ENCODE results near the gene AHI1. TPM values are rescaled to one million over a fixed set of nuclear protein-coding genes. Genes with fewer than 3 reads are reported as not detected.
A peak's percentile ranks its signal among the peaks of the same experiment; 100 is the strongest.
"Not testable (repeated sequence)": the region's sequence is repeated elsewhere in the genome, so short reads cannot be mapped to it uniquely, and the experiment has no call there.

Gene AHI1
- total RNA-seq, 8 experiments from 2014 or later = 22.1 to 345 (median 54.1) TPM

DNA sequence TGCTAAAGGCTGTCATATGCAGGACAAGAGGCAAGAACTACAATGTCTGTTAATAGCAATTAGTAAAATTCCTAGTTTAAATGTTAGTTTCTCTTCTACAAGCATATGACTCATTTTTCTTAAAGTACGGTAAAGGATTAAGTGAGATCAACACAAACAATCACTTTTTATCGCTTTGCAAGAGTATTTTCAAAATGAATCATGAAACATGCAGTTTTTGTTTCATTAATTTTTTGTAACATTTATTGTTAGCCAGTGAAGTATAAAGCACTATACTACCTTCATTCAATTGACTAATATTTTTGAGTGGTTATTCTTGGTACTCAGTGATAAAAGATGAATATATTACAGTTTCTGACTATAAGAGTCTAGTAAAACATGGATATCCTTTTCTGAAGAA, 138.6 kb downstream of the AHI1 start:
- Histone ChIP-seq H3K4me3 (no peak overlapping the region), H3K27ac (no peak overlapping the region), H3K4me1 (replicated peaks in 1 of 2) (no peaks in the 10 kb centered on the region)
- in situ Hi-C loops (cut with MboI; ENCODE audit: low pct_unique_long_range_greater_than_20kb in 2 of 9, low sequenced_read_pairs in 9 of 9, unreplicated experiment in 9 of 9) = no loop called here
- no peak for ATAC-seq (replicated peaks in 6 of 8)
- WGBS, 10 experiments = 13 to 100% (median 95%) methylated on average over 1 to 2 of the region's 2 CpGs

DNA sequence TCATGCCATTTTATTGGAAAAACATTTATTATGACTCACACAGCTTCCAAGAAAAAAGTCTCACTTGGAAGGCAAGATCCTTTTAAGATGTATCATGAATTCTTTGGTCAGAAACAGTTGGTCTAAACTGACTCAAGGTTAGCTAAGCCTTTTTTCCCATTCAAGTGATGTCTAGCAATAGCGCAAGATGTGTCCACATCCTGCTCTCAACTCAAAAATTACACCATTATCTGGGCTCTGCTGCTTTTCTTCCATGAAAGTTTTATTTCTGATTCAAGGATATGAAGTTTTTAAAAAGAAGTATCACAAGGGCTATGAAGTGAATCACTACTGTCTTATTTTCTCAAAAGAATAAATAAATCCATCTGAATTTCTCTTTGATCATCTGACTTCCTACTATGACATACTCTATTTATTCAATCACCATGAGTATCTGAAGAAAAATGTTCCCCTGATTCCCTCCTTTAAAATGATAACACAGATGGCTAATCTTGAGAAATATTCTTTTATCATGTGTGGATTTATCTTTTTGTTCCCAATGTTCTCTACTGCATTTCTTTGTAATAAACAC, 139.2 kb downstream of the AHI1 start:
- H3K27ac ChIP-seq = no peak overlapping the region
- in situ Hi-C loops (cut with MboI; ENCODE audit: low pct_unique_long_range_greater_than_20kb in 2 of 9, low sequenced_read_pairs in 9 of 9, unreplicated experiment in 9 of 9) = no loop called here
- H3K4me1 ChIP-seq (replicated peaks in 1 of 2) = no peaks in the 10 kb centered on the region
- ATAC-seq (replicated peaks in 6 of 8) = peak in 2 of 8 experiments; percentile 18 to 39
- 29 to 100% (median 100%) methylated on average over 1 of the region's 1 CpG; no CpG with 5 or more reads in 1 of the 10 experiments for WGBS, 10 experiments
- no peak overlapping the region for H3K4me3 ChIP-seq

DNA sequence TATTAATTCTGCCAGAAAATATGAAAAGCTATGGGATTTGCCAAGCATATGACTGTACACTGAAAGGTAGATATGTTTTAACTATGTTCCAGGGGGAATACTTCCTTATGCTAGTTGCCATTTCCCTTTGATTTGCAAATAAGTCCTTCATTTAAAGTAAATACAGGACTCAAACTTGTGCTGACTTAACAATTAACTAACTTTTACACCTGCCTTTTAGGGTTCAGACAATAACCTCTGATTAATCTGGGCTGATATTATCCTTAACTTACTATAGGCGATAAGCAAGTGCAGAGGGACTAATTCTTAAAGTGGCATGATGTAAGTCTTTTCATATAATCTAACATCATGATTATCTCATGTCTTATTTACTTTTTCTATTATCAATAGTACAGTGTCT, 143.1 kb downstream of the AHI1 start:
- H3K4me3 ChIP-seq = no peak overlapping the region
- no peak overlapping the region for H3K27ac ChIP-seq
- no peak for ATAC-seq (replicated peaks in 6 of 8)
- H3K4me1 ChIP-seq (replicated peaks in 1 of 2) = no peaks in the 10 kb centered on the region
- in situ Hi-C loops (cut with MboI; ENCODE audit: low pct_unique_long_range_greater_than_20kb in 2 of 9, low sequenced_read_pairs in 9 of 9, unreplicated experiment in 9 of 9) = no loop called here
- WGBS, 10 experiments = 83 to 100% (median 100%) methylated on average over 1 of the region's 1 CpG; no CpG with 5 or more reads in 5 of the 10 experiments

DNA sequence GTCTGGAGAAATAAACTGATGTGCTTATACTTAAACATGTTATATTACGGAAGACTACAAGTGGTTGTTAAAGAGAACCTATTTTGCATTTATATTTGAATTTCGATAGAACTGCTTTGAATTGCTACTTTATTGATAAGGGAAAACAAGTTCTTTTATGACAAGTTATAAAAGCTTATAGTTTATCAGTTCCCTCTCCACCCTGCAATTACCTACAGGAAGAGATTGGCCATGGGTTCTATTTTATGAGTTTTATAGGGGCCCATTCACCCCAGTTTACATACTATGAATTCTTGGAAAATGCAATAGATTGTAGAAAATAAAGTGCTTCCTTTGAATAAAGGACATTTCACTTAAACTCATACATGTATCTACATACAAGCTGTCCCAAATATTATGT, 144.4 kb downstream of the AHI1 start:
- H3K4me1 ChIP-seq (replicated peaks in 1 of 2) = no peaks in the 10 kb centered on the region
- WGBS, 10 experiments = 81 to 100% (median 95%) methylated on average over 1 to 2 of the region's 2 CpGs; no CpG with 5 or more reads in 1 of the 10 experiments
- H3K4me3 ChIP-seq = no peak overlapping the region
- no peak for ATAC-seq (replicated peaks in 6 of 8)
- H3K27ac ChIP-seq = no peak overlapping the region
- in situ Hi-C loops (cut with MboI; ENCODE audit: low pct_unique_long_range_greater_than_20kb in 2 of 9, low sequenced_read_pairs in 9 of 9, unreplicated experiment in 9 of 9) = no loop called here

DNA sequence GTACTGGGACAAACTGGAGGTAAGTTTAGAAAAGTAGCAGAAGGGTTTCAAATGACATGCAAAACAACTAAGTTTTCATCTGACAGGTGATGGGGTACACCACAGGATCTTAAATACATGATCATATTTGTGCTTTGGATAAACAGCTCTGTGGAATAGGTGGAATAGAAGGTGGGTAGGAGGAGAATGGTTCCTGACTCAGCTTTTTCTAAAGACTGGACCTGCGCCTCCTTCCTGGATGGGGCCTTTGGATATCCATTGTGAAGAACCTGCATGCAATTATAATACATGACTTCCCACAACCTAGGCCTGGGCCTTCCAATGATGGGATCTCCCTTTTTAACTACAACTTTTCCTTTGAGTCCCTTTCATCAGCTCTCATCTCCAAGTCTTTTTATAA, 145.9 kb downstream of the AHI1 start:
- WGBS, 10 experiments = 83 to 100% (median 100%) methylated on average over 1 of the region's 1 CpG; no CpG with 5 or more reads in 2 of the 10 experiments
- no peak for ATAC-seq (replicated peaks in 6 of 8)
- Histone ChIP-seq H3K27ac (no peak overlapping the region), H3K4me1 (replicated peaks in 1 of 2) (no peaks in the 10 kb centered on the region), H3K4me3 (no peak overlapping the region)
- in situ Hi-C loops (cut with MboI; ENCODE audit: low pct_unique_long_range_greater_than_20kb in 2 of 9, low sequenced_read_pairs in 9 of 9, unreplicated experiment in 9 of 9) = no loop called here

DNA sequence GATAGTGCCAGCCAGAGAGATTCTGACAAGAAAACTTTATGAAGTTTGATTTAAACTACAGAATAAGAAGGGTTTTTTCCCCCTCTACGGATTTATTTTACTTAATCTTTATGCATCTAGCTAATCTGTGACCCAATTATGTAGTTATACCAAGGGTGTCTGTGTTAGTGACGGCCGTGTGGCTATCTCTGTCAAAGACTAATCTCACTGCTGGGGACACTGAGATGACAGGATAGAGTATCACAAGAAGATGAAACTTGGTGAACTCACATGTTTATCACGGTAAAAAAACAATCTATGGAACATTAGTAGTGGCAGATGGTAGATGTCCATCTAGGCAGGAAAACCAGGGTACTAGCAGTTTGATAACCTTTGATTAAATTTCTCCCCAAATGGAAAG, 149.7 kb downstream of the AHI1 start:
- in situ Hi-C loops (cut with MboI; ENCODE audit: low pct_unique_long_range_greater_than_20kb in 2 of 9, low sequenced_read_pairs in 9 of 9, unreplicated experiment in 9 of 9) = no loop called here
- Histone ChIP-seq H3K27ac (no peak overlapping the region), H3K4me1 (replicated peaks in 1 of 2) (no peaks in the 10 kb centered on the region), H3K4me3 (no peak overlapping the region)
- no peak for ATAC-seq (replicated peaks in 6 of 8)
- WGBS, 10 experiments = 86 to 100% (median 98%) methylated on average over 1 to 4 of the region's 4 CpGs

DNA sequence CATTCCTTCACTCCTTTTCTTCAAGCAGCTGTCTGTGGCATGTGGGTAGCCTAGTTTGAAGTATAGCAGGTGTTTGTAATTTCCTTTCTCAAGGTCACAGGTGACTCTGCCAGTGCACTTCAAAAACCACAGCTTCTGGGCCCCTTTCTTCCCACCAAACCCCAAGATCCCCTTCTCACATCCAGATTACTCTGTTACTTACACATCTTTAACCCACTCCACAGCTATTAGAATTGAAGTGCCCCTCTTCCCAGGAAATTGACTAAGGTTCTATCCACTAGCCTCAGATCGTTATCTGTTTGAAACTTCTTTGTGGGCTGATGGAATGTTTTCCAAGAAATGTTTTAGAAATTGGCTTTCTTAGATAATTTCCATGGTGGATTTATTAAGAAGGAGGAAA, 150.8 kb downstream of the AHI1 start:
- 17 to 100% (median 100%) methylated on average over 1 of the region's 1 CpG; no CpG with 5 or more reads in 4 of the 10 experiments for WGBS, 10 experiments
- in situ Hi-C loops (cut with MboI; ENCODE audit: low pct_unique_long_range_greater_than_20kb in 2 of 9, low sequenced_read_pairs in 9 of 9, unreplicated experiment in 9 of 9) = no loop called here
- Histone ChIP-seq H3K4me1 (replicated peaks in 1 of 2) (no peaks in the 10 kb centered on the region), H3K4me3 (no peak overlapping the region), H3K27ac (no peak overlapping the region)
- no peak for ATAC-seq (replicated peaks in 6 of 8)

DNA sequence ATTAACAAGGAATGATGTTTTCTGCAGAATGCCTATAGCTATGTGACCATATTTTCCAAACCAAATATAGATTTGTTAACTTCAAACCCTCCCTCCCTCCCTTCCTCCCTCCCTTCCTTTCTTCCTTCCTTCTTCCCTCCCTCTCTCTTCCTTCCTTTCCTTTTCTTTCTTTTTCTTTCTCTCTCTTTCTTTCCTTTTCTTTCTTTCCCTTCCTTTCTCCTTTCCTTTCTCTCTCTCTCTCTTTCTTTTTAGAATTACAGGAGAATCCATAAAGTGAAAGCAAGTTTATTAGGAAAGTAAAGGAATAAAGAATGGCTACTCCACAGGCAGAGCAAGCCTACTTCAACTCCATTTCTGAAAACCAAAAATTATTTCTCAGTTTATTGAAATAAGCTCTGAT, 153.0 kb downstream of the AHI1 start:
- ATAC-seq (replicated peaks in 6 of 8) = no peak
- no peaks in the 10 kb centered on the region for H3K4me1 ChIP-seq (replicated peaks in 1 of 2)
- in situ Hi-C loops (cut with MboI; ENCODE audit: low pct_unique_long_range_greater_than_20kb in 2 of 9, low sequenced_read_pairs in 9 of 9, unreplicated experiment in 9 of 9) = no loop called here

DNA sequence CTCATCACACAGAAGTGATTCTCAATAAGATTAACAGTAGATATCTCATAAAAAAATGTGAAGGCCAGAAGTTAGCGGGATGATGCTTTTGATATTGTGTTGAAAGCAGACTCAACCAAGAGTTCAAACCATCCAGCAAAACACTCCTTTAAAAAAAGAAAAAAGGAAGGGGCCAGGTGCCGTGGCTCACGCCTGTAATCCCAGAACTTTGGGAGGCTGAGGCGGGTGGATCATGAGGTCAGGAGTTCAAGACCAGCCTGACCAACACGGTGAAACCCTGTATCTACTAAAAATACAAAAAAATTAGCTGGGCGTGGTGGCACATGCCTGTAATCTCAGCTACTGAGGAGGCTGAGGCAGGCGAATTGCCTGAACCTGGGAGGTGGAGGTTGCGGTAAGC, 157.6 kb downstream of the AHI1 start:
- H3K4me1 ChIP-seq (replicated peaks in 1 of 2); ATAC-seq (replicated peaks in 6 of 8); H3K27ac ChIP-seq; in situ Hi-C loops (cut with MboI; ENCODE audit: low pct_unique_long_range_greater_than_20kb in 2 of 9, low sequenced_read_pairs in 9 of 9, unreplicated experiment in 9 of 9); H3K4me3 ChIP-seq: not testable (repeated sequence)
- 87 to 100% (median 99%) methylated on average over 1 to 8 of the region's 8 CpGs for WGBS, 10 experiments

More for the DNA sequence above, 153.0 kb downstream of the AHI1 start:
- H3K27ac ChIP-seq = no peak overlapping the region
- no peak overlapping the region for H3K4me3 ChIP-seq

DNA sequence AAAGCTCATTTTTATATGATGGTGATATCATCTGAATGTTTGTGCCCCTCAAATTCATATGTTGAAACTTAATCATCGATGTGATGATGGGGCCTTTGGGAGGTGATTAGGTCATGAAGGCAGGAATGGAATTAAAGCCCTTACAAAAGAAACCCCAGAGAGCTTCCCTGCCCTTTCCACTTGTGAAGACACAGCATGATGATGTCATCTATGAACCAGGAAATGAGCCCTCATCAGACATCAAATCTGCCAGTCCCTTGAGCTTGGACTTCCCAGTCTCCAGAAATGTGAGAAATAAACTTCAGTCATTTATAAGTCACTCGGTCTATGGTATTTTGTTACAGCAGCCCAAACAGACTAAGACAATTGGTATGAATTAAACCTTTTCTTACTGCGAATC, 163.4 kb downstream of the AHI1 start:
- Histone ChIP-seq H3K27ac (no peak overlapping the region), H3K4me3 (no peak overlapping the region), H3K4me1 (replicated peaks in 1 of 2) (no peaks in the 10 kb centered on the region)
- in situ Hi-C loops (cut with MboI; ENCODE audit: low pct_unique_long_range_greater_than_20kb in 2 of 9, low sequenced_read_pairs in 9 of 9, unreplicated experiment in 9 of 9) = no loop called here
- peak in 3 of 8 experiments; percentile 29 to 41 (median 40) for ATAC-seq (replicated peaks in 6 of 8)
- WGBS, 10 experiments = 54 to 100% (median 83%) methylated on average over 1 to 3 of the region's 3 CpGs; no CpG with 5 or more reads in 1 of the 10 experiments

DNA sequence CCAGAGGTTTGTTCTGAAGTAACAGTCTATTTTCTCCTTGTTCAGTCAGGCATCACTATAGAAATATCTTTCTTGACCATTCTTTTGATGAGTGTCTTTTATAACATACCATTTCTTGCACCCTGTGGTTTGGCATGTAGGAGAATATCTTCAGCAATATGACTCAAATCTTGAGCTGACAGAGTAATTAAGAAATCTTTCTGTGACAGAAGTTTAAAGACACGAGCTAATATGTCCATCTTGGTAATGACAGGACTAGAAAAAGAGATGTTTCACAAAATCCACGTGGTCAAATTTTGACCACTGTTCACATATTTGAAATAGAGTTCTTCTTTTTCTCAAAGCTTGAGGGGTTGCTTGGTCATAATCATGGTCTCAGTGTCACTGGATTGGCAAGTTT, 166.5 kb downstream of the AHI1 start:
- H3K4me1 ChIP-seq (replicated peaks in 1 of 2) = no peaks in the 10 kb centered on the region
- in situ Hi-C loops (cut with MboI; ENCODE audit: low pct_unique_long_range_greater_than_20kb in 2 of 9, low sequenced_read_pairs in 9 of 9, unreplicated experiment in 9 of 9) = no loop called here
- H3K4me3 ChIP-seq = no peak overlapping the region
- no peak overlapping the region for H3K27ac ChIP-seq
- ATAC-seq (replicated peaks in 6 of 8) = no peak
- WGBS, 10 experiments = 75 to 100% (median 100%) methylated on average over 1 to 2 of the region's 2 CpGs

DNA sequence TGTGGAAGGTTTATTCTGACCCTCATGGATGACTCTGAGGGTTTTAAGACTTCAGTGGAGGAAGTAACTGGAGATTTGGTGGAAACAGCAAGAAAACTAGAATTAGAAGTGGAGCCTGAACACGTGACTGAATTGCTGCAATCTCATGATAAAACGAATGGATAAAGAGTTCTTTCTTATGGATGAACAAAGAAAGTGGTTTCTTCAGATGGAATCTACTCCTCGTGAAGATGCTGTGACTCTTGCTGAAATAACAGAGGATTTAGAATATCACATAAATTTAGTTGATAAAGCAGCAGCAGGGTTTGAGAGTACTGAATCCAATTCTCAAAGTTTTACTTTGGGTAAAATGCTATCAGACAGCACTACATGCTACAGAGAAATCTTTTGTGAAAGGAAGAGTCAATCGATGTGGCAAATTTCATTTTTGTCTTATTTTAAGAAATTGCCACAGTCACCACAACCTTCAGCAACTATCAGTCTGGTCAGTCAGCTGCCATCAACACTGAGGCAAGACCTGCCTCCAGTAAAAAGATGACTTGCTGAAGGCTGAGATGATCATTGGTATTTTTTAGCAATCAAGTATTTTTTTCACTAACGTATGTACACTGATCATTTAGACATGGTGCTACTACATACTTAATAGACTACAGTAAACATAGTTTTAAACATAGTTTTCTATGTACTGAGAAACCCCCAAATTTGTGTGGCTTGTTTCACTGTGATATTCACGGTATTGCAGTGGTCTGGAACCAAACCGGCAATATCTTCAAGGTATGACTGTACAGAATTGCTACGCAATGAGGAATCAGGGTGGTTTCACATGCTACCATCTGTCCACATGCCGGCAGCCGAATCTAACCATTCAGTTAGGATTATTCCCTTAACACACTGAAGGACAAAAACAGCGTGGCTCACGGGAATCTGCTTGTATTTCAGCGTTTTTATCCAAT, 167.4 kb downstream of the AHI1 start:
- WGBS, 10 experiments = 76 to 100% (median 96%) methylated on average over 1 to 12 of the region's 13 CpGs
- no peak for ATAC-seq (replicated peaks in 6 of 8)

DNA sequence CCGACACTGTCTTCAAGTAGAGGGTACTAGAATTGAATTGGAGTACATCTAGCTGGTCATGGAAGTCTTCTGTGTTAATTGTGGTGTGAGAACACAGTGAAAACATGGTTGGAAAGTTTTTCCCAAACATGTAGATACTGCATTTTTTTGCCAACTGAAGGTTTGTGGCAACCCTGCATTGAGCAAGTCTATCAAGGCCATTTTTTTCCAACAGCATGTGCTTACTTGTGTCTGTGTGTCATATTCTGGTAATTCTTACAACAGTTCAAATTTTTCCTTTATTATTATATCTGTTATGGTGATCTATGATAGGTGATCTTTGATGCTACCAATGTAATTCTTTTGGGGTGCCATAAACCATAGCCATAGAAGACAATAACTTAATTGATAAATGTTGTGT, 169.4 kb downstream of the AHI1 start:
- no peak overlapping the region for H3K27ac ChIP-seq
- in situ Hi-C loops (cut with MboI; ENCODE audit: low pct_unique_long_range_greater_than_20kb in 2 of 9, low sequenced_read_pairs in 9 of 9, unreplicated experiment in 9 of 9) = no loop called here
- H3K4me1 ChIP-seq (replicated peaks in 1 of 2) = no peaks in the 10 kb centered on the region
- no peak for ATAC-seq (replicated peaks in 6 of 8)
- H3K4me3 ChIP-seq = no peak overlapping the region
- 86 to 100% (median 100%) methylated on average over 1 of the region's 1 CpG; no CpG with 5 or more reads in 5 of the 10 experiments for WGBS, 10 experiments

More for the DNA sequence above, 167.4 kb downstream of the AHI1 start:
- Histone ChIP-seq H3K4me3 (no peak overlapping the region), H3K27ac (no peak overlapping the region), H3K4me1 (replicated peaks in 1 of 2) (no peaks in the 10 kb centered on the region)
- in situ Hi-C loops (cut with MboI; ENCODE audit: low pct_unique_long_range_greater_than_20kb in 2 of 9, low sequenced_read_pairs in 9 of 9, unreplicated experiment in 9 of 9) = no loop called here
